H4 (cell line): ENCODE results near the gene ESPN. TPM values are rescaled to one million over a fixed set of nuclear protein-coding genes. Genes with fewer than 3 reads are reported as not detected.

Experiments
- DNase-seq: peaks from one replicate; pipeline ENCODE4 v3.0.0-alpha.2; 2015; ENCODE audit warnings: low spot score
- total RNA-seq: library from RNA; depleted of rRNA; stranded (reverse); fragments of >200 nt; shearing (Covaris generic); gene quantifications from 2 replicates; pipeline ENCODE4 v1.2.3, GENCODE V29; 2014

Gene ESPN
- total RNA-seq, 1 experiment from 2014 or later = not detected

DNA sequence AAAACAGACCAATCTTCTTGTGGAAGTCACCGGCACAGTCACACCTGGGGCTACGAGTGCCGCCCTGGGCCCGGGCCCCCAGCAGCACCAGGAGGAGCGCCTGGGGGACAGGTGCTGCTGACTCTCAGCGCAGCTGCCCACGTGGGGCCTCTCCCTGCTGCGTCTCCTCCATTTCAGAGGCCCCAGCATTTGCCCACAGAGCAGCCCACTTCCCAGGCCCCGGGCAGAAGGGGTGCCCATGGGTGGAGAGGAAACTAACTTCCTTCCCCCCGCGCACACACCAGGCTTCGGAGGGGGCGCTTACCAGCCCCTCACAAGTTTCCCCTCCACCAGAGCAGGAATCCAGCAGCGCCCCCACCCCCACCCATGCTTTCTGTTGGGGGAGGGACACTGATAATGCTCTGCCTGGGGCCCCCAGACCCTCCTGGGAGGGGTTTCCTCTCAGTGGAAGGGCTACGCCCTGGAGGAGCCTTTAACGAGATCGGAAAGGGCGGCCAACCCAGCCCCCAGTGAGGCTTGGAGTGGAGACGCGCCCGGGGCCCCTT is 41.0 kb downstream of the ESPN start:
- no peak for DNase-seq

- no peak for DNase-seq
Observed at GRCh38 chr1:6466023-6466422, 41.4 kb downstream of the ESPN start, which contains the start of gene TNFRSF25. TNFRSF25 (minus strand) TSS chr1:6466173; CDS start chr1:6466107, 66 bp downstream.

DNA sequence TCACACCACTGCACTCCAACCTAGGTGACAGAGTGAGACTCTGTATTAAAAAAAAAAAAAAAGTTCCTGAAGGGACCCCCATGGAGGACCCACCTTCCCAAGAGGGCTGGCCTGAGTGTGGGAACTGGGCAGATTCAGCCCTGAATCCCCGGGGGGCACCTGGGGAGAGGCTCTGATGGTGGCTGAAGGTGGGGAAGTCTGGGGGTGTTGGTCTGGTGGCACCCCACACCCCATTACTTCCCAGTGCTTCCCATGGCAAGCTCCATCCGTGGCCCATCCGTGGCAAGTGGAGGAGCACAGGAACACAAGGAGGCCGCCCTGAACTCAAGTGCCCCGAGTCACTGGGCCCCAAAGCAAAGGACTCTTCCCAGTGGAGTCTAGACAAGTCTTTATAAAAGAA is 42.2 kb downstream of the ESPN start:
- DNase-seq = no peak

DNA sequence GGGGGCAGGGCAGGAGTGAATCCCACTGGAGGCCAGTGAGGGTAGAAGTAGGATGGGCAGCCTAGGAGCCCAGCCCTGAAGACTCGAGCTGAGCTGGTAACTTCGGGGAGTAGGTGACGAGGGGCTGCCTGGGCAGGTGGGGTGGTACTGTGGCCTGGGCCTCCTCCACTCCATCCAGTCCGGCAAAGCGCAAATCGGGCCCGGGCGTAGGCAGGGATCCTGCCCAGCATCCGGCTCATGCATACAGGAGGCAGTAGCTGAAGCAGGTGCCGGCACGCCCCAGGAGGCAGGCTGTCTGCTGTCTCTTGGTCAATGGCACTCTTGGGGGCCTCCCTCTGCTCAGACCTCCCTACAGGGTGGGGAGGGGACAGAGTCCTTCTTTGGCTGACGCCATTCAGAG is 42.6 kb downstream of the ESPN start:
- no peak for DNase-seq

DNA sequence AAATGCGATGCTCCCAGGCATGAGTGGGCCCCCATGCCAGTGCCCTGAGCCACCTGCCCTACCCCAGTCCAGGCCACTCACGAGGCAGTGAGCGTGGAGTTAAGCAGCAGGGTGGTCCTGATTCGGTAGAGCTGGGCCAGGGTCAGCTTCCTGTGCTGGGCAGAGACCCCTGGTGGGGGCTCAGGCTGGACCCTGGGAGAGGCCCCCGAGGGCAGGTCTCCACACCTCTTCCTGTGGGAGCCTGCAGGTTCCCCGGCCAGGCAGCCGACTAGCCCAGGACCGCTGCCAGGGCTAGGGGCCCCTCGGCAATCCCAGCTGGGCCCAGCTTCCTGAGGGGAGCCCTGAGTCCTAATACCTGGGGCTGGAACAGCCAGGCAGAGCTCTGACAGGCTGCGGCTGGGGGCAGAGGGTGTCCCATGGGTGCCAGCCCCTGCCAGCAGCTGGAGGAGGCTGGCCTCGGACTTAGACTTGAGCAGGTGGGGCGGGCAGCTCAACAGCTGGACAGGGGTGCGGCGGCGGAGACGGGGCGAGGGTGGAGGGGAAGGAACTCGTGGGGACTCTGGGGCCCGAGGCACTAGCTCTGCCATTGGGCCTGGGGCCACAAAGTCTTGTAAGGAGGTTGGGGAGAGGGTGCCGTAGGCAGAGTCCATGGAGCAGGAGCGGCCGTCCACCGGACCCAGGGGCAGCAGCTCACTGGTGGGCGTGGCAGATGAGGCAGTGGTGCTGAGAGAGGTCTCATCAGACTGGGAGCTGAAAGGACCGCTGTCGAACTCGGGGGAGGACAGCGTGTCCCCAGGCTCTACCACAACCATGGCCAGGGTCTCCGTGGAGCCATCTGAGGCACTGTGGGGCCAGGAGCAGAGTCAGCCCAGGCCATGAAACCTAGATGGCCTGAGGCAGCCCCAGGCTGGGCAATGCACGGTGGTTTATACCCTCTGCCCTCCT is 43.4 kb downstream of the ESPN start:
- DNase-seq = no peak

- no peak for DNase-seq
Observed at GRCh38 chr1:6468729-6469461, 44.3 kb downstream of the ESPN start.

DNA sequence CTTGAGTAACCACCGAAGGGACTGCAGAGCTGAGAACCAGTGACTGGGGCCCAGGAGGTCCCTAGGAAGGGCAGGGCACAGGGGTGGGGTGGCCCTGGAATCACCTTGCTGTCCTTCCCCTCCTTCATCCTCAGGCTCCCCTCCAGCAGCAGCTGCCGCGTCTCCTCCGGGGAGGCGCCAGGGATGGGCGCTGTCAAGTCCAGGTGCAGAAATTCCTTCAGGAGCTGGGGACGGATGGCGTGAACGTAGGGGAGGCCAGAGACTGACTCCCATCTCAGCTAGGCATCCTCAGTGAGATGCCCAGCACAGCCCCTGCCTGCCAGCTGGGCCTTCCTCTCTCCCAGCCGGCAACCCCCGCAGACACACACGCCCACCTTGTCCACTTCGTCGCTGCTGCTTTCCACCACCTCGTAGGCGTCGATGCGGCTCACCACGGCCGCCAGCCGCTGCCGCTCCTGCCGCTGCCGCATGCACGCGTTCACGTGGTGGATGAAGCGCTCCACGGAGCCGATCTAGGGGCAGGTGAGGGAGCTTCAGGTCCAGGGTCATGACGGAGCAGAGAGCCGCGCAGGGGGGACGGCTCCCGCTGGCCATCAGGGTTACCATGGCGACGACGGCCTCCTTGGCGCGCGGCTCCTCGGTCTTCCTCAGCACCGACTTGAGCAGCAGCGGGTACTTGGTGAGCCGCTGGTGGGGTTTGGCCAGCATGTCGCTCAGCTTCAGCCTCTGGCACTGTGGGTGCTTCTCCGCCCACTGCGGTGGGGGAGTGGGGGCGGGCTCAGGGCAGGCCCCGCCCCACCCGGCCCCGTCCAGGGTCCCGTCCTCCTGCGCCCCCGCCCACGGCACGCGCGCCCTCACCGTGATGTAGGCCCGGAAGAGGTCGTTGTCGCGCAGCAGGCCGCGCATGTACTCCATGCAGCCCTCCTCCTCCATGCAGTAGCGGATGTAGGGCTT is 45.8 kb downstream of the ESPN start:
- DNase-seq = no peak

DNA sequence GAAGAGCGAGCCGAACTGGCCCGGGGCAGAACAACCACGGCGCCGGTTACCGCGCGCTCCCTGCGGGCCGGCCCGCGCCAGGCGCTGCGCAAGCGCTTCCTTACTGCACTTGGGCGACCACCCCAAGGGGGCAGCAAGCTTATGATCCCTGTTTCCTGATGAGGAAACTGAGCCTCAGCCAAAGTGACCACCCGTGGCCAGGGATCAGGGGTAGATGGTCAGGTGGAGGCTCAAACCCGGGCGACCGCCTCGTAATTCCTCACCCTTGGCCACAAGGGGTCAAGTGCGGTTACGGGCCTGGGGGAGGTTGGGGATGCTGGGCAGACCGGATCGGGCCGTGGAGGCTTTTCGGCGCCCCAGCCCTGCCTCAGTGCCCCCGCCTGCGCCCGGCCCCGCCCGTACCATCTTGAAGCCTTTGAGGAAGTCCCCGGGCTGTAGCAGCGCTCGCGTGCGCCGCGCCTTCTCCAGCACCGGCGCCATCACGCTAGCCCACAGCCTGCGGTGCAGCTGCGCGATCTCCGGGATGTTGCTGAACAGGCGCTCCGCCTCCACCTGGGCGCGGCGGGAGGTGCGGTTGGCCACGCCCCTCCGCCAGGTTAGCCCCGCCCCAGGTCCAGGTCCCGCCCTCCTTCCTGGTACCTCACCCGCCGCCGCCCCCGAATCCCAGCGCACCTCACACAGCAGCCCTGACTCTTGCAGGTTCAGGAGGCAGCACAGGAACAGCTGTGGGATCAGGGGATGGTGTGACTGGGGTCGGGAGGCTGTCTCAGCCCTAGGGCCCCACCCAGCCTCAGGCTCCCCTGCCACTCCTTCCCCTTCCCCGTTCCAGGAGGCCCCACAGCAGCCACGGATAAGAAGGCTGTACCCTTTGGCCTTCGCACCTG is 46.8 kb downstream of the ESPN start:
- DNase-seq = no peak

DNA sequence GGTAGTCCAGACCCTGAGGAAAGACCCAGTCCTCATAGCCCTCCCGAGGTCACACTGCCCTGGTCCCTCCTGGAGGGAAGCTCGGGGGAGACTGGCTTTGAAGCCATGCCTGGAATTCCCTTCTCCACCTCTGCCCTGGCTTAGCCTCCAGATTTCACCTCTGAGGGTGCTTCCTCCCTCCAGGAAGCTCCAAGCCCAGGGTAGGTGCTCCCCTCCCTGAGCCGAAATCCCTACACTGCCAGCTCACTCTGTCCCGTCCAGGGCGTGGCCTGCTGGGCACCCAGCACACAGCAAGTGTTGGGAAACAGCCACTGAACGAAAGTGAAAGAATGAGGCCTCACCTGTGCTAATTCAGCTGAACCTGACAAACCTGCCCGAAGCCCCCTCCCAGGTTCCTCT is 47.4 kb downstream of the ESPN start:
- DNase-seq = no peak

DNA sequence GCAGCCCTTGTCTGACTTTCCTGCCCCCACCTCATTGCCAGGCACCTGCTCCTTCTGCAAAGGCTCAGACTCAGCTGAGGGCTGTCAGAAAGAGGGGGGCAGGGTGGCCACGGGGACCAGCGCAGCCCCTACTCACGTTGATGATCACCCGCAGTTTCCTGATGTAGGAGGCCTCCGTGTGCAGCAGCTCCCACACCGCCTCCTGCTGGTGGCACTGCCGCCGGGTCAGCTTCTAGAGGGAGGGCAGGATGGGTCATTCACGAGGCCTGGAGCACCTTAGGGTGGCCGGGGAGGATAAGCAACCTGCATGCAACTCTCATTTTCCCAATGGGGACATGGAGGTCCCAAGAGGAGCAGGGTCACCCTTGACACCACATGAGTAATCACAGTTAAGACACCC is 47.8 kb downstream of the ESPN start:
- no peak for DNase-seq

DNA sequence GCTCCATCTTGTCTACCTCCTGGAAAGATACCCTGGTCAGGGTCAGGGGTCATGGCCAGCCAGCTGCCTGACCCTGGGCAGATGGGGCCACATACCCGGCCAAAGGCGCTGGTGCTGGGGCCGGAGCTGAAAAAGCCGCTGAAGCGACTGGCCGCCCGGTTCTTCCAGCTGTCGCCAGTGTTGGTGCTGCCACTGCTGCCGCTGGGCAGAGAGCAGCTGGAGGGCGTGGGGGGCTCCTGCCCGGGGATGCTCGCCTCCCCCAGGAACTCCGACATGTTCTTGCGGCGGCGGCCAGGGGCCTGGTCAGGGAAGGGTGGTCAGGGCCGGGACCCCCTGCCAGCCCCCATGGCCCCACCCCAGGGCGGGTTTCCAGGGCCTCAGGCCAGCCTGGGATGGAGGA is 48.6 kb downstream of the ESPN start:
- DNase-seq = no peak

- no peak for DNase-seq
Observed at GRCh38 chr1:6473974-6474814, 49.6 kb downstream of the ESPN start.

DNA sequence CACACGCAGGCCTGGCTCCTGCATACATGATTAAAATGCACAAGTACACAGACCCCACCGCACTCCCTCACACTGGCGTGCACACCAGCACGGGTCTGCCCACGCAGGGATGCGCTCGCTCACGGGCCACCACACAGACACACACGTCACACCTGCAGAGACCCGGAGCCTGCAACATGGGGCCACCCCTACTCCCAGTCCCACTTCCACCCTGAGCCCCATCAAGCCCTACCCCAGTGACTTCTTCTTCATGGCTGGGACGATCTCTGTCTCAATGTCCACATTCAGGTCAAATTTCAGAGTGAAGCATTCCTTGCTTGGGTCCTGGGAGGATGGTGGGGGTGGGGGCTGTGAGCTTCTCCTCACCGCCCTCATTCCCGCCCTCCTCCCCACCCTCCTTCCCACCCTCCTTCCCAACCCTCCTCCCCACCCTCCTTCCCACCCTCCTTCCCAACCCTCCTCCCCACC is 50.3 kb downstream of the ESPN start:
- DNase-seq = no peak

DNA sequence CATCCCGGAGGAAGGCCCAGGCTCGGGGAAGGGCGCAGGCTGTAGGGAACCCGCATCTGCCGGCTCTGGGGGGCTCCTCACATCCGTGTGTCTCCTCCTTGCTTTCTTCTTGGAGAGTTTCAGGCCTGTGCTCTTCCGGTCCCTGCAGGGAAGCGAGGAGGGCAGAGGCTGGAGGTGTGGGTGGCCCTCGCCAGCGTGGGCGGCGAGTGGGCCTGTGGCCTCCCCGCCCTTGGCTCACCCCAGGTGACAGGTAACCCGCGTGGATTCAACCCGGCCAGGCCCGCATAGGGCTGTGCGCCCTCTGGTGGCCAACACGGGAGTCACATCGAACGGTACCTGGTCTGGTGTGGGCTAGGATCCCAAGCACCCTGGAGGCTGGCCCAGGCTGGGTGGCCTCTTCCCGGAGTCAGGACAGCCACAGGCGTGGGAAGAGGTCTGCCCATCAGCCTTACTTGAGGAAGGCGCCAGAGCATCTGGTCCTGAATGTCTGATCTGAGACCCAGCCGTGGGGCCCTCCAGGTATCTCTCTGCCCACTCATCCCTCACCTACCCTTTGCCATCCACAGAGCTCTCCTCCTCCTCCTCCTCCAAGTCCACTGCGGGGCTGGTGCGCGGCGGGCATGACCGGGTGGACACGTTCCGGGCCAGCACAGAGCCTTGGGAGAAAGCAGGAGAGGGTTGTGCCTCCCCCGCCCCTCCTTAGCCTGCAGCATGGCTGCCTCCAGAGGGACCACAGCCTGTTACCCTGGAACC is 51.0 kb downstream of the ESPN start:
- DNase-seq = no peak

- DNase-seq = no peak
Observed at GRCh38 chr1:6476483-6476882, 51.9 kb downstream of the ESPN start.

DNA sequence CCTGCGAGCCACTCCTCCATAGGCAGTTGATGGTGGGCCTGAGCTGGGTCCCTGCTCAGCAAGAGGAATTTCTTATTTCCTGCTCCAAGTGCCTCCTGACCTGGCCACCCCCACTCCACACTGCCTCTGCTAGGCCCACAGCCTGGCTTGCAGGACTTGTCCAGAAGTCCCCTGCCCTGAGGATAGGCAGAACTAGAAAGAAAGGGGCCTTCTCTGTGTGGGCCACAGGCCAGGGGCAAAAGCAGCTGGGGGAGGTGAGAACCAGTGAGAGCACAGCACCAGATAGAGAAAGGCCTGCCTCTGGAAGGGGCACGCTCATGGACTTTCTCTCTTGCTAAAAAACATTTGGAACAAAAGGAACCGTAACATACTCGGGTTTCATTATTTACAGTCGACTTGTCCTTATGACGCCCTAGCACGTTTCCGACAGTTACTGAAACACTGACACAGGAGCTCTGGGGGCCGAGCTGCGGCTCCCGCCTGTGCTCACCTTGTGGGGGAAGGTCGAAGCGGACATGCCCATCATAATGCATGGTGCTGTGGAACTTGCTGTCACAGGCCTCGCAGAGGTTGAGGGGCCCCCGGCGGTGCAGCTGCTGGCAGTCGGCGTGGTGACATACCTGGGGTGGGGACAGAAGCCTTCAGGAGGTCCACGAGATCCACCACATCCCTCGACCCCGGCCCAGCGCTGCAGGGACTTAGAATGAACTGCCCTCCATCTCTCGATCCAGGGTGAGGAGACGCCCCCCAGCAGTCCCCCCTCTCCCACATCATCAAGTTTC is 52.7 kb downstream of the ESPN start:
- DNase-seq = no peak

- DNase-seq = no peak
Observed at GRCh38 chr1:6481820-6482219, 57.2 kb downstream of the ESPN start.
